Suprapubic skin (tissue), 3 donors: ENCODE results near the gene MAST4.

ENCODE experiments used
- EP300 ChIP-seq: sonication (generic); formaldehyde crosslinking; IDR thresholded peaks from one replicate; pipeline ENCODE4 v1.6.1; 2017; ENCODE audit warnings: antibody characterized with exemption
- POLR2A ChIP-seq, 2 donors: fragments of 450-650 bp; IDR thresholded peaks; one replicate each; pipeline ENCODE4 v1.6.1; 2017; ENCODE audit warnings: antibody characterized with exemption in 2 of 2, mild to moderate bottlenecking in 2 of 2, moderate library complexity in 2 of 2
- TF ChIP-seq, protein P1 (sequence below), 2 donors: fragments of 200-600 bp in 1 of 2; fragments of 450-650 bp in 1 of 2; sonication (generic) in 1 of 2; IDR thresholded peaks; one replicate each; pipeline ENCODE4 v1.5.1; 2016 to 2019; ENCODE audit warnings: antibody characterized with exemption in 2 of 2, mild to moderate bottlenecking in 1 of 2, moderate library complexity in 1 of 2

DNA sequence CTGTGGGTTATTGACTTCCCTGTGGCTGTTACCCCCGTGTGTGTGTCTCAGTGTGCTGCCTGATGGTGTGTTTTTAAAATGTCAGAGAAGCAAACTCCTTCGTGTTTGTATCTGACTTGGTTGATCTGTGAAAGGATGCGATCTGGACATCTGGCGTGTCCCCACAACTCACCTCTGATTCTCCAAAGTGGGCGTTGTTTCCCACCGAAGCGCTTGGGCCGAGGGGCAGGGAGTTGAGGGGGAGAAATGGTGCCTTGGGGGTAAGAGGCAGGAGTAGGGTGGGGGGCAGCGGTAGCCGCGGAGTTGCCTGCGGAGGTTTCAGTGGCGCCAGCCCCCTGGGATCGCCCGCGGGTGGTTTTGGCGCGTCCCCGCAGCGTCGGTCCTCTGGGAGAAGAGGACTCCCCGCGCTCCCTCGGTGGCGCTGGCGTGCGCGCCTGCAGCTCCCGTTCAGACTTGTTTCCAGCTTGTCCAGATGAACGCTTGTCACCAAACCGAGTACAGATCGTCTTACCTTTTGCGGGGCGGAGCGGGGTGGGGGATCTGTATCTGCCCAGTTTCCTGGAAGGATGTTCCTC is 1.1 kb downstream of the MAST4 start:
- TF ChIP-seq EP300 (no peak), POLR2A (IDR thresholded peaks at IDR 0.05) (no peak)
- TF ChIP-seq, protein P1, sequence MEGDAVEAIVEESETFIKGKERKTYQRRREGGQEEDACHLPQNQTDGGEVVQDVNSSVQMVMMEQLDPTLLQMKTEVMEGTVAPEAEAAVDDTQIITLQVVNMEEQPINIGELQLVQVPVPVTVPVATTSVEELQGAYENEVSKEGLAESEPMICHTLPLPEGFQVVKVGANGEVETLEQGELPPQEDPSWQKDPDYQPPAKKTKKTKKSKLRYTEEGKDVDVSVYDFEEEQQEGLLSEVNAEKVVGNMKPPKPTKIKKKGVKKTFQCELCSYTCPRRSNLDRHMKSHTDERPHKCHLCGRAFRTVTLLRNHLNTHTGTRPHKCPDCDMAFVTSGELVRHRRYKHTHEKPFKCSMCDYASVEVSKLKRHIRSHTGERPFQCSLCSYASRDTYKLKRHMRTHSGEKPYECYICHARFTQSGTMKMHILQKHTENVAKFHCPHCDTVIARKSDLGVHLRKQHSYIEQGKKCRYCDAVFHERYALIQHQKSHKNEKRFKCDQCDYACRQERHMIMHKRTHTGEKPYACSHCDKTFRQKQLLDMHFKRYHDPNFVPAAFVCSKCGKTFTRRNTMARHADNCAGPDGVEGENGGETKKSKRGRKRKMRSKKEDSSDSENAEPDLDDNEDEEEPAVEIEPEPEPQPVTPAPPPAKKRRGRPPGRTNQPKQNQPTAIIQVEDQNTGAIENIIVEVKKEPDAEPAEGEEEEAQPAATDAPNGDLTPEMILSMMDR (IDR thresholded peaks at IDR 0.05) = no peak
